HepG2 (cell line): ENCODE measurements around the gene CCDC150. TPM values are rescaled to one million over a fixed set of nuclear protein-coding genes. Genes with fewer than 3 reads are reported as not detected.
A peak's percentile ranks its signal among the peaks of the same experiment; 100 is the strongest.

Experiments used
- ATM ChIP-seq: fragments of 450-650 bp; IDR thresholded peaks from 2 replicates; pipeline ENCODE4 v1.7.1; 2017; ENCODE audit warnings: mild to moderate bottlenecking, borderline replicate concordance
- CTCF ChIP-seq: sonication (generic); formaldehyde crosslinking; IDR thresholded peaks from 2 replicates; pipeline ENCODE4 v1.5.0; 2020; ENCODE audit warnings: mild to moderate bottlenecking, missing genetic modification reagents, moderate library complexity
- IKZF4 ChIP-seq: sonication (generic); formaldehyde crosslinking; IDR thresholded peaks from 2 replicates; pipeline ENCODE4 v1.5.1; 2020; ENCODE audit warnings: borderline replicate concordance, mild to moderate bottlenecking, low read depth, missing genetic modification reagents; ENCODE audit errors: not compliant biosample characterization
- ISX ChIP-seq: sonication (generic); formaldehyde crosslinking; conservative IDR thresholded peaks from 2 replicates; pipeline ENCODE4 v1.5.0; 2020; ENCODE audit warnings: missing genetic modification reagents
- MYPOP ChIP-seq: sonication (generic); formaldehyde crosslinking; IDR thresholded peaks from 2 replicates; pipeline ENCODE4 v1.8.1; 2023; ENCODE audit warnings: mild to moderate bottlenecking, moderate library complexity, missing genetic modification reagents
- NFIB ChIP-seq: sonication (generic); formaldehyde crosslinking; IDR thresholded peaks from 2 replicates; pipeline ENCODE4 v1.9.0; 2021; ENCODE audit warnings: missing genetic modification reagents, mild to moderate bottlenecking, borderline replicate concordance
- NKX3-1 ChIP-seq: sonication (generic); formaldehyde crosslinking; IDR thresholded peaks from 2 replicates; pipeline ENCODE4 v1.5.0; 2020; ENCODE audit warnings: missing genetic modification reagents
- RBM39 ChIP-seq: fragments of 200-400 bp; formaldehyde crosslinking; IDR thresholded peaks from one replicate; pipeline ENCODE4 v1.6.1; 2018; ENCODE audit warnings: antibody characterized with exemption, mild to moderate bottlenecking, low read depth, low read length; ENCODE audit not compliant: poor library complexity, severe bottlenecking
- SMAD1 ChIP-seq: sonication (generic); formaldehyde crosslinking; IDR thresholded peaks from 2 replicates; pipeline ENCODE4 v1.4.0; 2020; ENCODE audit warnings: missing genetic modification reagents, low read depth, mild to moderate bottlenecking, borderline replicate concordance
- SP5 ChIP-seq: IDR thresholded peaks from 2 replicates; pipeline ENCODE4 v1.6.1; 2016; ENCODE audit warnings: low read depth, borderline replicate concordance
- TBX2 ChIP-seq: sonication (generic); formaldehyde crosslinking; IDR thresholded peaks from 2 replicates; pipeline ENCODE4 v1.5.0; 2020; ENCODE audit warnings: missing genetic modification reagents, mild to moderate bottlenecking, borderline replicate concordance
- ZNF225 ChIP-seq: sonication (generic); formaldehyde crosslinking; IDR thresholded peaks from 2 replicates; pipeline ENCODE4 v1.4.0; 2020; ENCODE audit warnings: mild to moderate bottlenecking, missing genetic modification reagents
- ZNF329 ChIP-seq: sonication (generic); formaldehyde crosslinking; IDR thresholded peaks from 2 replicates; pipeline ENCODE4 v1.9.0; 2021; ENCODE audit warnings: low read depth, mild to moderate bottlenecking, missing genetic modification reagents
- ZNF644 ChIP-seq: IDR thresholded peaks from 2 replicates; pipeline ENCODE4 v1.6.1; 2016; ENCODE audit warnings: low read depth
- ZNF7 ChIP-seq: IDR thresholded peaks from 2 replicates; pipeline ENCODE4 v1.6.1; 2016; ENCODE audit warnings: missing biosample characterization, missing genetic modification reagents
- ZSCAN25 ChIP-seq: sonication (generic); formaldehyde crosslinking; IDR thresholded peaks from 2 replicates; pipeline ENCODE4 v1.8.0; 2022; ENCODE audit warnings: mild to moderate bottlenecking, missing genetic modification reagents
- polyA plus RNA-seq, 8 experiments: library from polyadenylated mRNA; depleted of rRNA in 3 of 8; stranded (reverse) in 7 of 8; unstranded in 1 of 8; fragments of >200 nt; fragmentation: Illumina TruSeq in 4 of 8; extraction: Trizol in 4 of 8; gene quantifications; 2 replicates each; pipeline versions ENCODE4 v1.2.1 to v1.2.3, GENCODE V29; 2011 to 2016; ENCODE audit warnings: low read depth in 4 of 8, missing spikeins in 1 of 8, mixed read lengths in 1 of 8; ENCODE audit not compliant: insufficient read depth in 1 of 8
- total RNA-seq, 5 experiments: library from RNA; depleted of rRNA; stranded (reverse); fragments of >200 nt; fragmentation: Illumina TruSeq; extraction: Trizol; gene quantifications; 2 replicates each; pipeline ENCODE4 v1.2.3, GENCODE V29; 2016; ENCODE audit warnings: low read depth in 1 of 5
- TF ChIP-seq, protein P1 (sequence below): sonication (generic); formaldehyde crosslinking; conservative IDR thresholded peaks from 2 replicates; pipeline ENCODE4 v1.4.0; 2020; ENCODE audit warnings: missing genetic modification reagents
- TF ChIP-seq, protein P2 (sequence below): sonication (generic); formaldehyde crosslinking; IDR thresholded peaks from 2 replicates; pipeline ENCODE4 v1.4.0; 2020; ENCODE audit warnings: missing genetic modification reagents, borderline replicate concordance

Gene CCDC150
- total and polyA plus RNA-seq, 2 of the 13 experiments (the other 11 are each of a cell fraction or from before 2014, with no cell fraction given) = 14.9 to 32.6 TPM

DNA sequence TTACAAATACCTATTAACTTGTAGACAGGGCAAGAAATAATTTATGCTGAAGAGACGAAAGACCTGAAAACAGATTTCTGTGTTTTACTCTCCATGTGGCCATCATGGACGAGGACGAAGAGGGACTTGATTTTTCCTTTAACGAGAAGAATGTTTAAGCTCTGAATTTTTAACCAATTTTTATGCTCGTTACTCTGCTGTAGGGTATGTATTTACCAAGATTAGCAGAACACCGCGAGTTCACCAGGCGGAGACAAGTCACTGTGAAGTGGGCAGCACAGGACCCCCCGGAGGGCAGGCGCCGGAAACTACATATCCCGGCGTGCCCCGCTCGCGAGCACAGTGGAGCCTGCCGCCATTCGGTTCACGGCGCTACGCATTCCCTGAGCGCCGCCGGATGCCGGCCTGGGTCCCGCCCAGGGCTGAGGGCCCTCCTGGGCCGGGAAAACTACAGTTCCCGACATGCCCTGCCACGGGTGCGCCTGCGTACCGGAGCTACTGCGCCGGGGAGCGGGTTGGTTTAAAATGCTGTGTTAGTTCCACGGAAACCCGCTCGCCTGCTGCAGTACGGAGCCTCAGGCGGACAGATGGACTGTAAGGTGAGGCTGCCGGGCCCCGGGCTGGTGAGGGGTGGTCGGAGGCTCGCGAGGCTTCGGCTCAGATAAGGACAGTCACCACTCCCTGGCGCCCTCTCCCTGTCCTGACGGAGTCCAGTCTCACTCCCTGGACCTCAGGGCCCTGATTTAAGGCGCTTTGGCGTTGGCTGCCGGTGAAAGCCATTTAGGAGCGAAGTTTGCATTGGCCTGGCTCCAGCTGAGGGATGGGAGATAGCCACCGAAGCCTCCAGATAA, at the start of gene CCDC150 (continued):
- TF ChIP-seq, protein P1, sequence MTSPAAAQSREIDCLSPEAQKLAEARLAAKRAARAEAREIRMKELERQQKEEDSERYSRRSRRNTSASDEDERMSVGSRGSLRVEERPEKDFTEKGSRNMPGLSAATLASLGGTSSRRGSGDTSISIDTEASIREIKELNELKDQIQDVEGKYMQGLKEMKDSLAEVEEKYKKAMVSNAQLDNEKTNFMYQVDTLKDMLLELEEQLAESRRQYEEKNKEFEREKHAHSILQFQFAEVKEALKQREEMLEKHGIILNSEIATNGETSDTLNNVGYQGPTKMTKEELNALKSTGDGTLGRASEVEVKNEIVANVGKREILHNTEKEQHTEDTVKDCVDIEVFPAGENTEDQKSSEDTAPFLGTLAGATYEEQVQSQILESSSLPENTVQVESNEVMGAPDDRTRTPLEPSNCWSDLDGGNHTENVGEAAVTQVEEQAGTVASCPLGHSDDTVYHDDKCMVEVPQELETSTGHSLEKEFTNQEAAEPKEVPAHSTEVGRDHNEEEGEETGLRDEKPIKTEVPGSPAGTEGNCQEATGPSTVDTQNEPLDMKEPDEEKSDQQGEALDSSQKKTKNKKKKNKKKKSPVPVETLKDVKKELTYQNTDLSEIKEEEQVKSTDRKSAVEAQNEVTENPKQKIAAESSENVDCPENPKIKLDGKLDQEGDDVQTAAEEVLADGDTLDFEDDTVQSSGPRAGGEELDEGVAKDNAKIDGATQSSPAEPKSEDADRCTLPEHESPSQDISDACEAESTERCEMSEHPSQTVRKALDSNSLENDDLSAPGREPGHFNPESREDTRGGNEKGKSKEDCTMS (CRISPR knock-in tag) = no peak
- TF ChIP-seq ZNF329 = 0 out of 2 replicates have a peak, but pooled peaks have one; percentile 58
- peak; percentile 70; the same call in 1 of the 2 replicates for TF ChIP-seq ZSCAN25 (CRISPR knock-in tag)
- TF ChIP-seq ZNF7 (CRISPR knock-in tag) = no peak
- TF ChIP-seq, protein P2, sequence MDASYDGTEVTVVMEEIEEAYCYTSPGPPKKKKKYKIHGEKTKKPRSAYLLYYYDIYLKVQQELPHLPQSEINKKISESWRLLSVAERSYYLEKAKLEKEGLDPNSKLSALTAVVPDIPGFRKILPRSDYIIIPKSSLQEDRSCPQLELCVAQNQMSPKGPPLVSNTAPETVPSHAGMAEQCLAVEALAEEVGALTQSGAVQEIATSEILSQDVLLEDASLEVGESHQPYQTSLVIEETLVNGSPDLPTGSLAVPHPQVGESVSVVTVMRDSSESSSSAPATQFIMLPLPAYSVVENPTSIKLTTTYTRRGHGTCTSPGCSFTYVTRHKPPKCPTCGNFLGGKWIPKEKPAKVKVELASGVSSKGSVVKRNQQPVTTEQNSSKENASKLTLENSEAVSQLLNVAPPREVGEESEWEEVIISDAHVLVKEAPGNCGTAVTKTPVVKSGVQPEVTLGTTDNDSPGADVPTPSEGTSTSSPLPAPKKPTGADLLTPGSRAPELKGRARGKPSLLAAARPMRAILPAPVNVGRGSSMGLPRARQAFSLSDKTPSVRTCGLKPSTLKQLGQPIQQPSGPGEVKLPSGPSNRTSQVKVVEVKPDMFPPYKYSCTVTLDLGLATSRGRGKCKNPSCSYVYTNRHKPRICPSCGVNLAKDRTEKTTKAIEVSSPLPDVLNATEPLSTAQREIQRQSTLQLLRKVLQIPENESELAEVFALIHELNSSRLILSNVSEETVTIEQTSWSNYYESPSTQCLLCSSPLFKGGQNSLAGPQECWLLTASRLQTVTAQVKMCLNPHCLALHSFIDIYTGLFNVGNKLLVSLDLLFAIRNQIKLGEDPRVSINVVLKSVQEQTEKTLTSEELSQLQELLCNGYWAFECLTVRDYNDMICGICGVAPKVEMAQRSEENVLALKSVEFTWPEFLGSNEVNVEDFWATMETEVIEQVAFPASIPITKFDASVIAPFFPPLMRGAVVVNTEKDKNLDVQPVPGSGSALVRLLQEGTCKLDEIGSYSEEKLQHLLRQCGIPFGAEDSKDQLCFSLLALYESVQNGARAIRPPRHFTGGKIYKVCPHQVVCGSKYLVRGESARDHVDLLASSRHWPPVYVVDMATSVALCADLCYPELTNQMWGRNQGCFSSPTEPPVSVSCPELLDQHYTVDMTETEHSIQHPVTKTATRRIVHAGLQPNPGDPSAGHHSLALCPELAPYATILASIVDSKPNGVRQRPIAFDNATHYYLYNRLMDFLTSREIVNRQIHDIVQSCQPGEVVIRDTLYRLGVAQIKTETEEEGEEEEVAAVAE (CRISPR knock-in tag) = peak; percentile 92
- peak; percentile 90 for TF ChIP-seq MYPOP (CRISPR knock-in tag)
- TF ChIP-seq ZNF644 (CRISPR knock-in tag) = peak; percentile 52; the same call in 1 of the 2 replicates
- no peak for TF ChIP-seq NKX3-1 (CRISPR knock-in tag)
- TF ChIP-seq ISX (CRISPR knock-in tag) = no peak
- TF ChIP-seq SP5 (CRISPR knock-in tag) = peak; percentile 43; the same call in 1 of the 2 replicates
- peak; percentile 85 for TF ChIP-seq TBX2 (CRISPR knock-in tag)
- no peak for TF ChIP-seq NFIB (CRISPR knock-in tag)
- TF ChIP-seq SMAD1 (CRISPR knock-in tag) = 0 out of 2 replicates have a peak, but pooled peaks have one; percentile 77
- TF ChIP-seq ATM = no peak
- TF ChIP-seq ZNF225 (CRISPR knock-in tag) = peak; percentile 85
- peak; percentile 91 for TF ChIP-seq RBM39
- TF ChIP-seq IKZF4 = no peak
- TF ChIP-seq CTCF (CRISPR knock-in tag) = peak; percentile 65
